ENCODE measurements around the gene IRF7. TPM values are rescaled to one million over a fixed set of nuclear protein-coding genes. Genes with fewer than 3 reads are reported as not detected.
"Not testable (repeated sequence)": the region's sequence is repeated elsewhere in the genome, so short reads cannot be mapped to it uniquely, and the experiment has no call there.

Gene IRF7
- total RNA-seq, 2 donors from 2014 or later, result 14.7 to 25.8 TPM

GRCh38 chr11:576811-577610 is 38.7 kb downstream of the IRF7 start:
- ATAC-seq (replicated peaks), result no peak
- Mint-ChIP-seq H3K27ac (peak overlapping the region; percentile 90), H3K4me3 (peak overlapping the region; percentile 87), H3K9me3 (no peaks in the 10 kb centered on the region), H3K4me1 (peaks cover 20% of the 10 kb centered on the region), H3K36me3 (ENCODE audit: low read depth) (peaks cover 48% of the 10 kb centered on the region), H3K27me3 (no peaks in the 10 kb centered on the region)

- Mint-ChIP-seq H3K4me1 (peaks cover 15% of the 10 kb centered on the region), H3K36me3 (ENCODE audit: low read depth) (peaks cover 40% of the 10 kb centered on the region), H3K4me3 (peak within 1 kb of the TSS; percentile 88), H3K9me3 (no peaks in the 10 kb centered on the region), H3K27ac (peak within 1 kb of the TSS; percentile 99), H3K27me3 (no peaks in the 10 kb centered on the region)
- ATAC-seq (replicated peaks), result peak; percentile 93
Measured at GRCh38 chr11:575996-576768, 39.6 kb downstream of the IRF7 start, which contains the start of gene PHRF1. TSS of gene PHRF1 (plus strand) at chr11:576470. CDS start at chr11:581513, 5,043 bp downstream.

- ATAC-seq (replicated peaks), result peak; percentile 56
- Mint-ChIP-seq H3K9me3 (no peaks in the 10 kb centered on the region), H3K4me1 (peaks cover 12% of the 10 kb centered on the region), H3K4me3 (peak overlapping the region; percentile 88), H3K36me3 (ENCODE audit: low read depth) (peaks cover 32% of the 10 kb centered on the region), H3K27me3 (no peaks in the 10 kb centered on the region), H3K27ac (peak overlapping the region; percentile 73)
Measured at GRCh38 chr11:575313-575995, 40.3 kb downstream of the IRF7 start.

GRCh38 chr11:574632-575312 is 41.0 kb downstream of the IRF7 start:
- Mint-ChIP-seq H3K27ac (peak overlapping the region; percentile 73), H3K36me3 (ENCODE audit: low read depth) (peaks cover 31% of the 10 kb centered on the region), H3K9me3 (no peaks in the 10 kb centered on the region), H3K4me1 (peaks cover 12% of the 10 kb centered on the region), H3K4me3 (peak overlapping the region; percentile 88), H3K27me3 (no peaks in the 10 kb centered on the region)
- no peak for ATAC-seq (replicated peaks)

GRCh38 chr11:574031-574570 is 41.6 kb downstream of the IRF7 start:
- Mint-ChIP-seq H3K4me3 (peak overlapping the region; percentile 88), H3K27ac (peak overlapping the region; percentile 48), H3K36me3 (ENCODE audit: low read depth) (peaks cover 27% of the 10 kb centered on the region), H3K4me1 (peaks cover 12% of the 10 kb centered on the region)
- ATAC-seq (replicated peaks); H3K27me3 Mint-ChIP-seq; H3K9me3 Mint-ChIP-seq: not testable (repeated sequence)

GRCh38 chr11:573146-573759 is 42.5 kb downstream of the IRF7 start:
- Mint-ChIP-seq H3K27me3 (no peaks in the 10 kb centered on the region), H3K36me3 (ENCODE audit: low read depth) (peaks cover 18% of the 10 kb centered on the region), H3K27ac (no peak overlapping the region), H3K4me3 (peak overlapping the region; percentile 43), H3K4me1 (peaks cover 12% of the 10 kb centered on the region), H3K9me3 (no peaks in the 10 kb centered on the region)
- no peak for ATAC-seq (replicated peaks)

GRCh38 chr11:571802-572185 is 44.0 kb downstream of the IRF7 start:
- Mint-ChIP-seq H3K9me3 (no peaks in the 10 kb centered on the region), H3K4me1 (peaks cover 12% of the 10 kb centered on the region), H3K27me3 (no peaks in the 10 kb centered on the region), H3K36me3 (ENCODE audit: low read depth) (peaks cover 23% of the 10 kb centered on the region), H3K27ac (no peak overlapping the region), H3K4me3 (no peak overlapping the region)
- ATAC-seq (replicated peaks), result no peak

GRCh38 chr11:569158-569885 is 46.4 kb downstream of the IRF7 start:
- H3K36me3 Mint-ChIP-seq (ENCODE audit: low read depth), result peaks cover 17% of the 10 kb centered on the region
- no peak overlapping the region for H3K27ac Mint-ChIP-seq
- H3K4me1 Mint-ChIP-seq, result peaks cover 3% of the 10 kb centered on the region
- H3K9me3 Mint-ChIP-seq, result no peaks in the 10 kb centered on the region
- H3K27me3 Mint-ChIP-seq, result no peaks in the 10 kb centered on the region
- ATAC-seq (replicated peaks), result no peak
- peak overlapping the region; percentile 64 for H3K4me3 Mint-ChIP-seq

GRCh38 chr11:568306-569157 is 47.2 kb downstream of the IRF7 start:
- Mint-ChIP-seq H3K4me3 (peak overlapping the region; percentile 86), H3K36me3 (ENCODE audit: low read depth) (peaks cover 21% of the 10 kb centered on the region), H3K4me1 (no peaks in the 10 kb centered on the region), H3K9me3 (no peaks in the 10 kb centered on the region), H3K27me3 (no peaks in the 10 kb centered on the region), H3K27ac (no peak overlapping the region)
- ATAC-seq (replicated peaks), result peak; percentile 94

GRCh38 chr11:567629-568292 is 48.0 kb downstream of the IRF7 start:
- Mint-ChIP-seq H3K4me3 (peak overlapping the region; percentile 86), H3K36me3 (ENCODE audit: low read depth) (peaks cover 23% of the 10 kb centered on the region), H3K4me1 (no peaks in the 10 kb centered on the region), H3K27ac (peak overlapping the region; percentile 67), H3K27me3 (no peaks in the 10 kb centered on the region), H3K9me3 (no peaks in the 10 kb centered on the region)
- ATAC-seq (replicated peaks), result peak; percentile 8

GRCh38 chr11:567011-567628 is 48.6 kb downstream of the IRF7 start:
- Mint-ChIP-seq H3K4me1 (no peaks in the 10 kb centered on the region), H3K27ac (peak overlapping the region; percentile 67), H3K9me3 (no peaks in the 10 kb centered on the region), H3K27me3 (no peaks in the 10 kb centered on the region), H3K36me3 (ENCODE audit: low read depth) (peaks cover 23% of the 10 kb centered on the region), H3K4me3 (peak overlapping the region; percentile 86)
- ATAC-seq (replicated peaks), result no peak
